ENCODE measurements around the gene NEURL1B.

Gene NEURL1B

GRCh38 chr5:172611913-172612312 lies 29.1 kb upstream of the NEURL1B start:
- DNase-seq: no peak

- DNase-seq: no peak
Measured at GRCh38 chr5:172612771-172613170, 28.3 kb upstream of the NEURL1B start.

- no peak for DNase-seq
Measured at GRCh38 chr5:172616136-172616535, 24.9 kb upstream of the NEURL1B start.

GRCh38 chr5:172616730-172617129 lies 24.3 kb upstream of the NEURL1B start:
- no peak for DNase-seq

GRCh38 chr5:172617817-172618216 lies 23.2 kb upstream of the NEURL1B start:
- DNase-seq: no peak

- DNase-seq: no peak
Measured at GRCh38 chr5:172618574-172619365, 22.3 kb upstream of the NEURL1B start.

GRCh38 chr5:172620506-172620905 lies 20.6 kb upstream of the NEURL1B start:
- no peak for DNase-seq

- DNase-seq: no peak
Measured at GRCh38 chr5:172622091-172623046, 18.7 kb upstream of the NEURL1B start.

- DNase-seq: no peak
Measured at GRCh38 chr5:172623313-172623980, 17.6 kb upstream of the NEURL1B start.

- no peak for DNase-seq
Measured at GRCh38 chr5:172624083-172624995, 16.7 kb upstream of the NEURL1B start.

- no peak for DNase-seq
Measured at GRCh38 chr5:172624996-172625964, 15.8 kb upstream of the NEURL1B start.

- no peak for DNase-seq
Measured at GRCh38 chr5:172626031-172626581, 15.0 kb upstream of the NEURL1B start.

- no peak for DNase-seq
Measured at GRCh38 chr5:172630082-172630481, 11.0 kb upstream of the NEURL1B start.

- no peak for DNase-seq
Measured at GRCh38 chr5:172630482-172630881, 10.6 kb upstream of the NEURL1B start.

GRCh38 chr5:172630986-172631385 lies 10.1 kb upstream of the NEURL1B start:
- DNase-seq: no peak

GRCh38 chr5:172632346-172633092 lies 8.5 kb upstream of the NEURL1B start:
- DNase-seq: no peak

- DNase-seq: no peak
Measured at GRCh38 chr5:172633403-172633970, 7.6 kb upstream of the NEURL1B start.

GRCh38 chr5:172634106-172634899 lies 6.8 kb upstream of the NEURL1B start:
- no peak for DNase-seq

GRCh38 chr5:172635038-172635437 lies 6.0 kb upstream of the NEURL1B start:
- DNase-seq: no peak

All from CD4-positive, alpha-beta T cell treated with Interleukin-15 for 1 hour (primary cell).